GM12878 (cell line): ENCODE data around the gene KDM1B. TPM values are rescaled to one million over a fixed set of nuclear protein-coding genes. Genes with fewer than 3 reads are reported as not detected.
A peak's percentile ranks its signal among the peaks of the same experiment; 100 is the strongest.

Experiments used
- ATAC-seq: fragments of 200-7000 bp; cut with Tn5 transposase; 3 replicates; pipeline ENCODE4 v1.9.1; 2020; ENCODE audit warnings: mild to moderate bottlenecking, moderate library complexity
- BruUV-seq: library from RNA; stranded (reverse); fragments of 400-500 nt; replicated peaks from 2 replicates; lab custom pipeline; 2021; lab: Mats Ljungman, UMichigan
- CTCF ChIA-PET: fragments of 300-600 bp; sonication (Branson Sonifier 250); formaldehyde crosslinking; extraction: SDS; loops from one replicate; lab custom pipeline; 2021; ENCODE audit warnings: inconsistent platforms; lab: Yijun Ruan, JAX
- POLR2A ChIA-PET: fragments of 350-600 bp; formaldehyde crosslinking; extraction: SDS; loops from one replicate; lab custom pipeline; 2021; ENCODE audit warnings: inconsistent platforms; lab: Charles Lee
- RAD21 ChIA-PET: fragments of 300-600 bp; sonication (Branson Sonifier 250); formaldehyde crosslinking; loops from one replicate; lab custom pipeline; 2023; ENCODE audit warnings: antibody characterized with exemption; ENCODE audit not compliant: unreplicated experiment; lab: Charles Lee
- SMC1A ChIA-PET: fragments of 300-600 bp; sonication (Branson Sonifier 250); formaldehyde crosslinking; loops from one replicate; lab custom pipeline; 2023; ENCODE audit not compliant: unreplicated experiment, uncharacterized antibody; lab: Charles Lee
- DNase-seq: peaks from one replicate; pipeline ENCODE4 v3.0.0-alpha.2; 2011; ENCODE audit warnings: low read depth, low spot score
- FAIRE-seq: peaks from 3 replicates; lab custom pipeline; 2011; peaks lifted over from hg19 to GRCh38; lab: Jason Lieb, UNC
- H2AFZ ChIP-seq: 2 replicates; pipeline ENCODE4 v1.6.0; 2011; ENCODE audit warnings: low read depth, low read length, control low read depth; ENCODE audit not compliant: control insufficient read depth
- H3K27ac ChIP-seq: 2 replicates; pipeline ENCODE4 v1.5.1; 2011; ENCODE audit warnings: control low read depth; ENCODE audit not compliant: control insufficient read depth, insufficient read depth
- H3K27me3 ChIP-seq, 2 experiments: replicated peaks in 1 of 2; 2 replicates each; pipeline versions ENCODE4 v1.6.0 to v1.6.1; 2011; ENCODE audit warnings: low read length in 1 of 2; ENCODE audit not compliant: control insufficient read depth in 2 of 2, insufficient read depth in 2 of 2
- H3K36me3 ChIP-seq, 2 experiments: 2 replicates each; pipeline ENCODE4 v1.5.1; 2011; ENCODE audit warnings: low read length in 1 of 2; ENCODE audit not compliant: control insufficient read depth in 2 of 2, insufficient read depth in 2 of 2
- H3K4me1 ChIP-seq: 2 replicates; pipeline ENCODE4 v1.6.1; 2011; ENCODE audit warnings: mild to moderate bottlenecking, low read length, moderate library complexity, mixed read lengths; ENCODE audit not compliant: control insufficient read depth, insufficient read depth
- H3K4me2 ChIP-seq: 2 replicates; pipeline ENCODE4 v1.6.0; 2011; ENCODE audit warnings: control low read depth; ENCODE audit not compliant: control insufficient read depth, insufficient read depth
- H3K4me3 ChIP-seq: fragments of 200-600 bp; sonication (generic); 2 replicates; pipeline ENCODE4 v1.5.1; 2016
- H3K79me2 ChIP-seq: 2 replicates; pipeline ENCODE4 v1.6.0; 2011; ENCODE audit warnings: low read length; ENCODE audit not compliant: control insufficient read depth, insufficient read depth
- H3K9ac ChIP-seq: 2 replicates; pipeline ENCODE4 v1.8.0; 2011; ENCODE audit warnings: low read length, control low read depth, mixed read lengths; ENCODE audit not compliant: control insufficient read depth, insufficient read depth
- H3K9me3 ChIP-seq: replicated peaks from 3 replicates; pipeline ENCODE4 v1.5.1; 2011; ENCODE audit warnings: mild to moderate bottlenecking, low read length; ENCODE audit not compliant: control insufficient read depth, insufficient read depth
- H4K20me1 ChIP-seq: 2 replicates; pipeline ENCODE4 v1.6.0; 2011; ENCODE audit not compliant: control insufficient read depth, insufficient read depth
- ATF2 ChIP-seq: IDR thresholded peaks from 2 replicates; pipeline ENCODE4 v1.6.1; 2012; ENCODE audit warnings: low read length, inconsistent platforms
- CREM ChIP-seq: IDR thresholded peaks from 2 replicates; pipeline ENCODE4 v1.6.1; 2014; ENCODE audit warnings: antibody characterized with exemption, low read depth
- DPF2 ChIP-seq: fragments of 450-650 bp; IDR thresholded peaks from 2 replicates; pipeline ENCODE4 v1.6.1; 2017; ENCODE audit warnings: mild to moderate bottlenecking
- FOS ChIP-seq: IDR thresholded peaks from 3 replicates; pipeline ENCODE4 v1.6.1; 2011; ENCODE audit warnings: borderline replicate concordance; ENCODE audit not compliant: insufficient read length; ENCODE audit errors: extremely low read depth
- FOXM1 ChIP-seq: IDR thresholded peaks from 2 replicates; pipeline ENCODE4 v1.6.1; 2012; ENCODE audit warnings: low read depth, mild to moderate bottlenecking, inconsistent platforms, low read length, moderate library complexity
- HCFC1 ChIP-seq: fragments of 150-350 bp; IDR thresholded peaks from 2 replicates; pipeline ENCODE4 v1.6.1; 2014; ENCODE audit warnings: low read length
- HDAC2 ChIP-seq: fragments of 200-600 bp; sonication (generic); IDR thresholded peaks from 2 replicates; pipeline ENCODE4 v1.6.1; 2017
- KAT2A ChIP-seq: conservative IDR thresholded peaks from 2 replicates; pipeline ENCODE4 v1.6.1; 2011; ENCODE audit warnings: low read depth, low read length; ENCODE audit not compliant: control insufficient read depth
- KLF5 ChIP-seq: fragments of 450-650 bp; IDR thresholded peaks from 2 replicates; pipeline ENCODE4 v1.6.1; 2014; ENCODE audit warnings: mild to moderate bottlenecking; ENCODE audit not compliant: partially characterized antibody
- MXI1 ChIP-seq: fragments of 150-350 bp; IDR thresholded peaks from 2 replicates; pipeline ENCODE4 v1.6.1; 2011; ENCODE audit warnings: low read depth, mild to moderate bottlenecking, inconsistent platforms, low read length, improper control_type of control experiment
- NFYA ChIP-seq: IDR thresholded peaks from 2 replicates; pipeline ENCODE4 v1.6.1; 2011; ENCODE audit warnings: low read depth, mild to moderate bottlenecking, low read length, improper control_type of control experiment, borderline replicate concordance
- NR2C2 ChIP-seq: IDR thresholded peaks from 2 replicates; pipeline ENCODE4 v1.6.1; 2011; ENCODE audit warnings: borderline replicate concordance, low read depth; ENCODE audit not compliant: control insufficient read depth, insufficient read length
- SMAD1 ChIP-seq: fragments of 450-650 bp; IDR thresholded peaks from 2 replicates; pipeline ENCODE4 v1.6.1; 2018; ENCODE audit warnings: mild to moderate bottlenecking, low read depth; ENCODE audit not compliant: partially characterized antibody
- SP1 ChIP-seq: IDR thresholded peaks from one replicate; pipeline ENCODE4 v1.6.1; 2011; ENCODE audit warnings: low read depth, low read length
- TCF7 ChIP-seq: IDR thresholded peaks from 2 replicates; pipeline ENCODE4 v1.6.1; 2014; ENCODE audit warnings: antibody characterized with exemption, borderline replicate concordance
- ZNF384 ChIP-seq: IDR thresholded peaks from 2 replicates; pipeline ENCODE4 v1.6.1; 2012; ENCODE audit warnings: low read depth, mild to moderate bottlenecking, low read length, improper control_type of control experiment, borderline replicate concordance
- ZSCAN29 ChIP-seq: fragments of 450-650 bp; IDR thresholded peaks from 2 replicates; pipeline ENCODE4 v1.6.1; 2017; ENCODE audit warnings: mild to moderate bottlenecking, moderate library complexity
- WGBS: methylation state at CpG from one replicate; pipeline ENCODE4 v1.1.6; 2016; ENCODE audit warnings: low lambda C conversion rate; ENCODE audit not compliant: insufficient replicate concordance, insufficient coverage; ENCODE audit errors: missing lambda C conversion rate; 5-methylcytosine and 5-hydroxymethylcytosine counted together
- in situ Hi-C: fragments of 300-500 bp; cut with MboI; formaldehyde crosslinking; loops from 9 replicates; pipeline ENCODE4 v1.14.3; 2018; ENCODE audit warnings: mixed read lengths
- intact Hi-C: fragments of 100-400 bp; cut with micrococcal nuclease; formaldehyde crosslinking; loops from one replicate; pipeline ENCODE4 v1.14.2; 2022; ENCODE audit not compliant: unreplicated experiment
- polyA plus RNA-seq, 11 experiments: library from polyadenylated mRNA; depleted of rRNA in 4 of 11; unstranded in 6 of 11; stranded (reverse) in 5 of 11; fragments of >200 nt; fragmentation: Nextera tagmentation in 4 of 11; fragmentation: Illumina TruSeq in 1 of 11; extraction: Ambion mirVana in 4 of 11; extraction: Trizol in 1 of 11; gene quantifications; 1 replicate in 1 of 11; 2 replicates in 10 of 11; pipeline versions ENCODE4 v1.2.1 to v1.2.3, GENCODE V29; 2011 to 2016; ENCODE audit warnings: inconsistent platforms in 2 of 11, missing spikeins in 2 of 11, low read depth in 1 of 11
- total RNA-seq, 4 experiments: library from RNA; depleted of rRNA in 3 of 4; stranded (reverse); fragments of >200 nt in 3 of 4; fragmentation: Illumina TruSeq in 1 of 4; extraction: Trizol in 1 of 4; gene quantifications; 2 replicates each; pipeline versions ENCODE4 v1.2.1 to v1.2.3, GENCODE V29; 2013 to 2021

KDM1B gene
- total and polyA plus RNA-seq, 10 of the 15 experiments (the other 5 are each of a cell fraction or from before 2014, with no cell fraction given) = 1.7 to 22.5 (median 13.9) TPM

GRCh38 chr6:18249271-18249670 lies 94.0 kb downstream of the KDM1B start:
- intact Hi-C loops = no loop called here
- RAD21 ChIA-PET = no interaction called here
- peaks cover 5 to 48% of the 10 kb centered on the region in 2 experiments for H3K36me3 ChIP-seq

GRCh38 chr6:18253635-18254034 lies 98.4 kb downstream of the KDM1B start:
- H3K9ac ChIP-seq = no peak overlapping the region
- DNase-seq (no peak), FAIRE-seq (no peak), ATAC-seq (no peak)
- in situ Hi-C loops (no loop called here), intact Hi-C loops (no loop called here)
- SMC1A ChIA-PET = interaction anchor here (1.0 kb wide), 1 partner anchor 12 kb away, joined by 3 read pairs; no protein-coding TSS in a partner anchor
- BruUV-seq = no TSS peak
- peaks cover 61% of the 10 kb centered on the region for H3K79me2 ChIP-seq
- no peak overlapping the region for H3K27ac ChIP-seq
- no peak overlapping the region for H3K4me3 ChIP-seq
- H4K20me1 ChIP-seq = no peaks in the 10 kb centered on the region
- no peak overlapping the region for H3K4me2 ChIP-seq
- peaks cover 6% of the 10 kb centered on the region for H3K9me3 ChIP-seq
- RAD21 ChIA-PET = interaction anchor here (0.6 to 1.0 kb wide), 2 partner anchors 31 to 116 kb away, joined by 3 read pairs; no protein-coding TSS in a partner anchor
- POLR2A ChIA-PET = no interaction called here
- H3K4me1 ChIP-seq = no peaks in the 10 kb centered on the region
- CTCF ChIA-PET = no interaction called here
- H2AFZ ChIP-seq = no peak overlapping the region
- WGBS = 84% methylated on average over 5 of the region's 5 CpGs
- no peaks in the 10 kb centered on the region for H3K27me3 ChIP-seq
- H3K36me3 ChIP-seq = peaks cover 4 to 42% of the 10 kb centered on the region in 2 experiments
- TF ChIP-seq SMAD1 = no peak
- TF ChIP-seq HCFC1 = no peak
- no peak for TF ChIP-seq CREM
- TF ChIP-seq KLF5 = no peak
- no peak for TF ChIP-seq KAT2A
- no peak for TF ChIP-seq ZSCAN29
- no peak for TF ChIP-seq FOS
- no peak for TF ChIP-seq TCF7
- no peak for TF ChIP-seq FOXM1
- TF ChIP-seq ZNF384 = no peak
- no peak for TF ChIP-seq MXI1
- TF ChIP-seq NFYA = no peak
- TF ChIP-seq HDAC2 = no peak
- no peak for TF ChIP-seq NR2C2
- TF ChIP-seq DPF2 = no peak
- no peak for TF ChIP-seq ATF2

More at GRCh38 chr6:18249271-18249670, 94.0 kb downstream of the KDM1B start:
- H3K27ac ChIP-seq = no peak overlapping the region
- H3K9ac ChIP-seq = no peak overlapping the region
- H2AFZ ChIP-seq = no peak overlapping the region
- ChIA-PET POLR2A (no interaction called here), SMC1A (interaction anchor here (1.4 to 1.6 kb wide), 3 partner anchors 9 to 36 kb away, joined by 3 to 4 read pairs (median 4); no protein-coding TSS in a partner anchor), CTCF (no interaction called here)
- ATAC-seq (peak; percentile 17; the same call in 1 of the 3 replicates), DNase-seq (no peak), FAIRE-seq (no peak)
- no peaks in the 10 kb centered on the region for H4K20me1 ChIP-seq
- TSS peak; percentile 6 for BruUV-seq
- H3K79me2 ChIP-seq = peaks cover 40% of the 10 kb centered on the region
- H3K9me3 ChIP-seq = peaks cover 13% of the 10 kb centered on the region
- TF ChIP-seq SP1 = no peak
- H3K27me3 ChIP-seq = no peaks in the 10 kb centered on the region
- in situ Hi-C loops = no loop called here
- H3K4me3 ChIP-seq = no peak overlapping the region
- no peaks in the 10 kb centered on the region; the same call in 1 of the 2 replicates for H3K4me1 ChIP-seq
- 77% methylated on average over 4 of the region's 4 CpGs for WGBS
- no peak overlapping the region for H3K4me2 ChIP-seq
